CD4-positive, alpha-beta T cell (primary cell): Measurements from ENCODE around the gene TRPM4. TPM values are rescaled to one million over a fixed set of nuclear protein-coding genes. Genes with fewer than 3 reads are reported as not detected.

Experiments used
- ATAC-seq: fragments of 200-7000 bp; cut with Tn5 transposase; one replicate; pipeline ENCODE4 v1.10.0; 2022; ENCODE audit warnings: mild to moderate bottlenecking; ENCODE audit not compliant: poor library complexity
- CTCF ChIA-PET: fragments of 350-600 bp; sonication (Branson Sonifier 250); formaldehyde crosslinking; loops from one replicate; lab custom pipeline; 2021; ENCODE audit warnings: antibody characterized with exemption, inconsistent platforms; lab: Charles Lee
- POLR2A ChIA-PET: fragments of 350-600 bp; sonication (Branson Sonifier 250); formaldehyde crosslinking; loops from one replicate; lab custom pipeline; 2021; ENCODE audit warnings: antibody characterized with exemption, inconsistent platforms; lab: Charles Lee
- DNase-seq, 14 experiments: peaks; one replicate each; pipeline ENCODE4 v3.0.0-alpha.2; 2013 to 2020; ENCODE audit warnings: mixed read lengths in 2 of 14
- H3K27ac ChIP-seq, 2 donors: one replicate each; pipeline versions ENCODE4 v1.5.1 to v1.7.0; 2013; ENCODE audit warnings: low read length in 2 of 2, low read depth in 1 of 2, mild to moderate bottlenecking in 1 of 2
- H3K27me3 ChIP-seq, 2 experiments: 1 replicate in 1 of 2; 2 replicates in 1 of 2; pipeline versions ENCODE4 v1.6.1 to v1.7.0; 2013; ENCODE audit warnings: low read length in 2 of 2, control low read depth in 1 of 2, mild to moderate bottlenecking in 1 of 2, moderate library complexity in 1 of 2; ENCODE audit not compliant: insufficient read depth in 2 of 2, control insufficient read depth in 1 of 2
- H3K36me3 ChIP-seq: one replicate; pipeline ENCODE4 v1.6.1; 2013; ENCODE audit warnings: low read length, control low read depth; ENCODE audit not compliant: insufficient read depth
- H3K4me1 ChIP-seq: one replicate; pipeline ENCODE4 v1.6.1; 2013; ENCODE audit warnings: low read length, control low read depth; ENCODE audit not compliant: insufficient read depth
- H3K4me3 ChIP-seq: one replicate; pipeline ENCODE4 v1.5.1; 2013; ENCODE audit warnings: mild to moderate bottlenecking, low read length, moderate library complexity
- H3K9me3 ChIP-seq, 2 experiments: 1 replicate in 1 of 2; 2 replicates in 1 of 2; pipeline versions ENCODE4 v1.6.1 to v1.7.0; 2013; ENCODE audit warnings: low read length in 2 of 2, mild to moderate bottlenecking in 2 of 2, control low read depth in 1 of 2, moderate library complexity in 1 of 2; ENCODE audit not compliant: control insufficient read depth in 1 of 2, insufficient read depth in 1 of 2
- H3K27ac Mint-ChIP-seq: one replicate; pipeline ENCODE4 v1.8.0; 2020; ENCODE audit warnings: mixed read lengths
- H3K27me3 Mint-ChIP-seq: one replicate; pipeline ENCODE4 v1.8.0; 2021; ENCODE audit warnings: mixed read lengths
- H3K36me3 Mint-ChIP-seq: one replicate; pipeline ENCODE4 v1.8.0; 2021; ENCODE audit warnings: low read depth, mixed read lengths
- H3K4me1 Mint-ChIP-seq: one replicate; pipeline ENCODE4 v1.8.0; 2021; ENCODE audit warnings: low read depth, mixed read lengths
- H3K4me3 Mint-ChIP-seq: one replicate; pipeline ENCODE4 v1.8.0; 2020; ENCODE audit warnings: mild to moderate bottlenecking, mixed read lengths
- H3K9me3 Mint-ChIP-seq: one replicate; pipeline ENCODE4 v1.8.0; 2020; ENCODE audit warnings: mixed read lengths
- CTCF ChIP-seq: fragments of 200-600 bp; IDR thresholded peaks from one replicate; pipeline ENCODE4 v1.8.0; 2022; ENCODE audit warnings: antibody characterized with exemption, mild to moderate bottlenecking
- intact Hi-C, 2 experiments: fragments of 100-400 bp; cut with DNase I in 1 of 2; cut with micrococcal nuclease in 1 of 2; formaldehyde crosslinking; loops; one replicate each; pipeline versions ENCODE4 v1.15.1 to v1.9.0; 2023 to 2025; cut with DNase I, micrococcal nuclease
- total RNA-seq, 174 experiments: library from RNA in 2 of 174; stranded (reverse) in 2 of 174; gene quantifications; one replicate each; pipeline ENCODE4 v1.2.3 and lab custom pipeline; 2021 to 2026

Gene TRPM4
- total RNA-seq, 2 experiments from 2014 or later, result not detected

- Histone ChIP-seq H3K4me1 (peaks cover 29% of the 10 kb centered on the region), H3K36me3 (no peaks in the 10 kb centered on the region), H3K27ac (no peak overlapping the region), H3K9me3 (peaks cover 0 to 12% of the 10 kb centered on the region in 2 experiments), H3K4me3 (no peak overlapping the region), H3K27me3 (peaks cover 0 to 12% of the 10 kb centered on the region in 2 experiments)
- TF ChIP-seq CTCF, result no peak
- H3K4me1 Mint-ChIP-seq, result peaks cover 34% of the 10 kb centered on the region
- H3K27ac Mint-ChIP-seq, result no peak overlapping the region
- peak overlapping the region; percentile 15 for H3K4me3 Mint-ChIP-seq
- ChIA-PET CTCF (interaction anchor here (1.0 to 4.4 kb wide), 3 partner anchors 16 to 33 kb away, joined by 3 to 43 read pairs (median 6); partner anchors contain the start of gene LIN7B), POLR2A (interaction anchor here (0.7 kb wide), 1 partner anchor 21 kb away, joined by 4 read pairs; no protein-coding TSS in a partner anchor)
- H3K27me3 Mint-ChIP-seq, result peaks cover 4% of the 10 kb centered on the region
- no peaks in the 10 kb centered on the region for H3K36me3 Mint-ChIP-seq
- H3K9me3 Mint-ChIP-seq, result no peaks in the 10 kb centered on the region
- intact Hi-C loops, result no loop called here
- ATAC-seq, result no peak
- no peak for DNase-seq
These were observed 27.3 kb upstream of the TRPM4 start for GRCh38 chr19:49130325-49130724.

GRCh38 chr19:49132974-49133609 lies 24.5 kb upstream of the TRPM4 start:
- Mint-ChIP-seq H3K27me3 (peaks cover 8% of the 10 kb centered on the region), H3K4me3 (peak overlapping the region; percentile 80), H3K27ac (no peak overlapping the region), H3K4me1 (peaks cover 29% of the 10 kb centered on the region), H3K9me3 (no peaks in the 10 kb centered on the region), H3K36me3 (no peaks in the 10 kb centered on the region)
- no peak for TF ChIP-seq CTCF
- peak; percentile 59 for ATAC-seq
- peaks cover 0 to 15% of the 10 kb centered on the region in 2 experiments for H3K27me3 ChIP-seq
- CTCF ChIA-PET, result interaction anchor here (0.7 to 1.3 kb wide), 3 partner anchors 13 to 35 kb away, joined by 3 to 4 read pairs (median 3); no protein-coding TSS in a partner anchor
- POLR2A ChIA-PET, result interaction anchor here (1.2 kb wide), 1 partner anchor 35 kb away, joined by 3 read pairs; no protein-coding TSS in a partner anchor
- no peak overlapping the region for H3K27ac ChIP-seq
- peaks cover 21% of the 10 kb centered on the region for H3K4me1 ChIP-seq
- H3K9me3 ChIP-seq, result peaks cover 0 to 12% of the 10 kb centered on the region in 2 experiments
- DNase-seq, result peak in 9 of 14 experiments; percentile 38 to 71 (median 49)
- H3K4me3 ChIP-seq, result peak overlapping the region; percentile 38
- no peaks in the 10 kb centered on the region for H3K36me3 ChIP-seq
- intact Hi-C loops, result no loop called here

- intact Hi-C loops, result no loop called here
- Histone ChIP-seq H3K27ac (no peak overlapping the region), H3K9me3 (peaks cover 0 to 12% of the 10 kb centered on the region in 2 experiments), H3K4me3 (peak overlapping the region; percentile 38), H3K27me3 (peaks cover 0 to 15% of the 10 kb centered on the region in 2 experiments), H3K36me3 (no peaks in the 10 kb centered on the region), H3K4me1 (peaks cover 14% of the 10 kb centered on the region)
- peaks cover 21% of the 10 kb centered on the region for H3K4me1 Mint-ChIP-seq
- no peak overlapping the region for H3K27ac Mint-ChIP-seq
- DNase-seq (peak in 11 of 14 experiments; percentile 34 to 74 (median 56)), ATAC-seq (peak; percentile 79)
- TF ChIP-seq CTCF, result no peak
- H3K9me3 Mint-ChIP-seq, result no peaks in the 10 kb centered on the region
- POLR2A ChIA-PET, result interaction anchor here (0.6 kb wide), 1 partner anchor 35 kb away, joined by 3 read pairs; no protein-coding TSS in a partner anchor
- H3K27me3 Mint-ChIP-seq, result peaks cover 8% of the 10 kb centered on the region
- no peaks in the 10 kb centered on the region for H3K36me3 Mint-ChIP-seq
- CTCF ChIA-PET, result interaction anchor here (1.3 kb wide), 2 partner anchors 19 to 27 kb away, joined by 3 read pairs; partner anchors contain the start of gene LIN7B
- peak overlapping the region; percentile 80 for H3K4me3 Mint-ChIP-seq
These were observed 23.8 kb upstream of the TRPM4 start for GRCh38 chr19:49133621-49134454.
